NT2/D1 (cell line): ENCODE measurements around the gene ISOC1.

Source experiments
- DNase-seq: peaks from one replicate; pipeline ENCODE4 v3.0.0-alpha.2; 2011; ENCODE audit warnings: low read depth, low spot score
- H3K27me3 ChIP-seq: 2 replicates; pipeline ENCODE4 v1.6.0; 2011; ENCODE audit warnings: mild to moderate bottlenecking; ENCODE audit not compliant: insufficient read length, insufficient read depth
- H3K36me3 ChIP-seq: 2 replicates; pipeline ENCODE4 v1.6.1; 2011; ENCODE audit warnings: mild to moderate bottlenecking, low read length, mixed read lengths; ENCODE audit not compliant: insufficient read depth, insufficient read length
- H3K4me1 ChIP-seq: 2 replicates; pipeline ENCODE4 v1.5.1; 2011; ENCODE audit not compliant: insufficient read depth, insufficient read length
- H3K4me3 ChIP-seq: 2 replicates; pipeline ENCODE4 v1.5.1; 2011; ENCODE audit warnings: low read depth; ENCODE audit not compliant: insufficient read length
- H3K9ac ChIP-seq: 2 replicates; pipeline ENCODE4 v1.6.0; 2011; ENCODE audit warnings: low read depth; ENCODE audit not compliant: insufficient read length
- H3K9me3 ChIP-seq: 2 replicates; pipeline ENCODE4 v1.5.1; 2011; ENCODE audit warnings: mild to moderate bottlenecking, low read length; ENCODE audit not compliant: insufficient read depth
- SUZ12 ChIP-seq: IDR thresholded peaks from 2 replicates; pipeline ENCODE4 v1.6.1; 2011; ENCODE audit not compliant: insufficient read length, insufficient read depth; ENCODE audit errors: extremely low read depth
- YY1 ChIP-seq: IDR thresholded peaks from 2 replicates; pipeline ENCODE4 v1.6.1; 2011; ENCODE audit not compliant: insufficient read length, insufficient read depth
- ZNF274 ChIP-seq: IDR thresholded peaks from 2 replicates; pipeline ENCODE4 v1.6.1; 2011; ENCODE audit warnings: mild to moderate bottlenecking, low read depth, low read length

The ISOC1 gene

GRCh38 chr5:129077433-129078075 is 17.0 kb upstream of the ISOC1 start:
- H3K9me3 ChIP-seq: no peaks in the 10 kb centered on the region
- no peak for DNase-seq
- no peak for TF ChIP-seq SUZ12
- no peak for TF ChIP-seq YY1
- TF ChIP-seq ZNF274: no peak
- H3K27me3 ChIP-seq: no peaks in the 10 kb centered on the region
- H3K36me3 ChIP-seq: no peaks in the 10 kb centered on the region
- H3K4me3 ChIP-seq: no peak overlapping the region
- H3K4me1 ChIP-seq: no peaks in the 10 kb centered on the region
- no peak overlapping the region for H3K9ac ChIP-seq

- Histone ChIP-seq H3K9ac (no peak overlapping the region), H3K27me3 (no peaks in the 10 kb centered on the region), H3K9me3 (no peaks in the 10 kb centered on the region), H3K4me1 (no peaks in the 10 kb centered on the region), H3K4me3 (no peak overlapping the region), H3K36me3 (no peaks in the 10 kb centered on the region)
- TF ChIP-seq YY1 (no peak), ZNF274 (no peak), SUZ12 (no peak)
- no peak for DNase-seq
These were observed 16.3 kb upstream of the ISOC1 start for GRCh38 chr5:129078247-129078646.

- TF ChIP-seq SUZ12 (no peak), ZNF274 (no peak), YY1 (no peak)
- H3K27me3 ChIP-seq: no peaks in the 10 kb centered on the region
- H3K9ac ChIP-seq: no peak overlapping the region
- H3K4me1 ChIP-seq: no peaks in the 10 kb centered on the region
- no peaks in the 10 kb centered on the region for H3K36me3 ChIP-seq
- no peak for DNase-seq
- no peaks in the 10 kb centered on the region for H3K9me3 ChIP-seq
- H3K4me3 ChIP-seq: no peak overlapping the region
These were observed 15.9 kb upstream of the ISOC1 start for GRCh38 chr5:129078660-129079059.

- no peak overlapping the region for H3K4me3 ChIP-seq
- no peak for TF ChIP-seq YY1
- no peak for TF ChIP-seq ZNF274
- H3K9me3 ChIP-seq: no peaks in the 10 kb centered on the region
- H3K9ac ChIP-seq: no peak overlapping the region
- H3K27me3 ChIP-seq: no peaks in the 10 kb centered on the region
- DNase-seq: no peak
- H3K36me3 ChIP-seq: no peaks in the 10 kb centered on the region
- no peaks in the 10 kb centered on the region for H3K4me1 ChIP-seq
These were observed 15.1 kb upstream of the ISOC1 start for GRCh38 chr5:129079496-129079895.

GRCh38 chr5:129080766-129081165 is 13.8 kb upstream of the ISOC1 start:
- no peaks in the 10 kb centered on the region for H3K9me3 ChIP-seq
- no peak overlapping the region for H3K9ac ChIP-seq
- no peaks in the 10 kb centered on the region for H3K27me3 ChIP-seq
- no peak for DNase-seq
- H3K4me3 ChIP-seq: no peak overlapping the region
- TF ChIP-seq YY1 (no peak), ZNF274 (no peak), SUZ12 (no peak)
- H3K36me3 ChIP-seq: no peaks in the 10 kb centered on the region
- H3K4me1 ChIP-seq: no peaks in the 10 kb centered on the region

- no peak for DNase-seq
- TF ChIP-seq YY1 (no peak), ZNF274 (no peak), SUZ12 (no peak)
- H3K4me3 ChIP-seq: no peak overlapping the region
These were observed 12.1 kb upstream of the ISOC1 start for GRCh38 chr5:129082225-129083136.

More at GRCh38 chr5:129082225-129083136, 12.1 kb upstream of the ISOC1 start:
- Histone ChIP-seq H3K4me1 (no peaks in the 10 kb centered on the region), H3K27me3 (no peaks in the 10 kb centered on the region), H3K9ac (no peak overlapping the region), H3K36me3 (no peaks in the 10 kb centered on the region), H3K9me3 (no peaks in the 10 kb centered on the region)
